Thyroid gland (tissue), 4 donors: ENCODE results near the gene PLXNB3. TPM values are rescaled to one million over a fixed set of nuclear protein-coding genes. Genes with fewer than 3 reads are reported as not detected.

Experiments
- DNase-seq, 2 donors: peaks; one replicate each; pipeline ENCODE4 v3.0.0-alpha.2; 2019
- H3K27ac ChIP-seq, 3 donors: fragments of 200-600 bp; sonication (generic); 1 replicate in 2 of 3; 2 replicates in 1 of 3; pipeline ENCODE4 v1.5.1; 2016 to 2019; ENCODE audit warnings: mild to moderate bottlenecking in 1 of 3, moderate library complexity in 1 of 3
- H3K27me3 ChIP-seq: fragments of 200-600 bp; sonication (generic); one replicate; pipeline ENCODE4 v1.5.1; 2019
- H3K36me3 ChIP-seq, 2 donors: fragments of 200-600 bp; sonication (generic); one replicate each; pipeline ENCODE4 v1.5.1; 2016 to 2019
- H3K4me1 ChIP-seq, 2 donors: fragments of 200-600 bp; sonication (generic); one replicate each; pipeline ENCODE4 v1.5.1; 2017 to 2019
- H3K4me3 ChIP-seq, 3 donors: fragments of 200-600 bp; sonication (generic); replicated peaks in 1 of 3; 1 replicate in 2 of 3; 2 replicates in 1 of 3; pipeline ENCODE4 v1.5.1; 2016; ENCODE audit warnings: mild to moderate bottlenecking in 1 of 3
- H3K9me3 ChIP-seq: fragments of 200-600 bp; sonication (generic); one replicate; pipeline ENCODE4 v1.5.1; 2017
- CTCF ChIP-seq, 6 experiments: fragments of 200-600 bp in 3 of 6; fragments of 450-650 bp in 3 of 6; sonication (generic) in 3 of 6; IDR thresholded peaks; one replicate each; pipeline ENCODE4 v1.5.1; 2016 to 2019; ENCODE audit warnings: antibody characterized with exemption in 6 of 6, mild to moderate bottlenecking in 2 of 6, inconsistent platforms in 1 of 6, moderate library complexity in 1 of 6
- POLR2A ChIP-seq, 2 donors: fragments of 450-650 bp; IDR thresholded peaks; one replicate each; pipeline ENCODE4 v1.6.1; 2017; ENCODE audit warnings: antibody characterized with exemption in 2 of 2, mild to moderate bottlenecking in 2 of 2, moderate library complexity in 1 of 2
- WGBS, 2 donors: methylation state at CpG; one replicate each; pipeline ENCODE4 v1.1.5; 2017; 5-methylcytosine and 5-hydroxymethylcytosine counted together
- intact Hi-C: fragments of 100-400 bp; cut with DNase I; formaldehyde crosslinking; loops from one replicate; pipeline ENCODE4 v1.15.1; 2023
- total RNA-seq, 4 donors: library from RNA; depleted of rRNA; stranded (reverse); fragments of >200 nt; gene quantifications; one replicate each; pipeline ENCODE4 v1.2.3, GENCODE V29; 2016

The PLXNB3 gene
- total RNA-seq, 4 donors from 2014 or later, result 0.67 to 2.0 (median 1.1) TPM

GRCh38 chrX:153779891-153780677, 16.0 kb downstream of the PLXNB3 start:
- TF ChIP-seq CTCF (IDR thresholded peaks at IDR 0.05) (no peak), POLR2A (IDR thresholded peaks at IDR 0.05) (no peak)
- WGBS, 2 donors, result 45 to 76% methylated on average over 2 to 13 of the region's 18 CpGs

GRCh38 chrX:153780678-153781427, 16.8 kb downstream of the PLXNB3 start, which contains the start of gene SRPK3:
TSS of gene SRPK3 (plus strand) at chrX:153781041. CDS start at chrX:153781087, 46 bp downstream.
- WGBS, 2 donors, result no CpG with 5 or more reads among the region's 52 CpGs
- Histone ChIP-seq H3K4me3 (no peak within 1 kb of the TSS), H3K9me3 (no peaks in the 10 kb centered on the region), H3K27me3 (no peaks in the 10 kb centered on the region), H3K36me3 (no peaks in the 10 kb centered on the region), H3K27ac (no peak within 1 kb of the TSS), H3K4me1 (no peaks in the 10 kb centered on the region)
- intact Hi-C loops, result no loop called here
- DNase-seq, result no peak
- TF ChIP-seq POLR2A (IDR thresholded peaks at IDR 0.05) (no peak), CTCF (IDR thresholded peaks at IDR 0.05) (no peak)

More at GRCh38 chrX:153779891-153780677, 16.0 kb downstream of the PLXNB3 start:
- intact Hi-C loops, result no loop called here
- no peak overlapping the region for H3K4me3 ChIP-seq
- no peaks in the 10 kb centered on the region for H3K36me3 ChIP-seq
- H3K27me3 ChIP-seq, result no peaks in the 10 kb centered on the region
- no peaks in the 10 kb centered on the region for H3K9me3 ChIP-seq
- no peaks in the 10 kb centered on the region for H3K4me1 ChIP-seq
- DNase-seq, result no peak
- H3K27ac ChIP-seq, result no peak overlapping the region

GRCh38 chrX:153781428-153782047, 17.5 kb downstream of the PLXNB3 start:
- H3K27me3 ChIP-seq, result no peaks in the 10 kb centered on the region
- TF ChIP-seq POLR2A (IDR thresholded peaks at IDR 0.05) (no peak), CTCF (IDR thresholded peaks at IDR 0.05) (no peak)
- no peaks in the 10 kb centered on the region for H3K9me3 ChIP-seq
- DNase-seq, result no peak
- no peak overlapping the region for H3K27ac ChIP-seq
- peaks cover 0 to 3% of the 10 kb centered on the region in 2 donors for H3K36me3 ChIP-seq
- no peak overlapping the region for H3K4me3 ChIP-seq
- intact Hi-C loops, result no loop called here
- WGBS, 2 donors, result 85% methylated on average over 9 of the region's 24 CpGs; no CpG with 5 or more reads in 1 of the 2 donors
- no peaks in the 10 kb centered on the region for H3K4me1 ChIP-seq

GRCh38 chrX:153782313-153782712, 18.3 kb downstream of the PLXNB3 start:
- no peaks in the 10 kb centered on the region for H3K4me1 ChIP-seq
- H3K27ac ChIP-seq, result no peak overlapping the region
- H3K4me3 ChIP-seq, result no peak overlapping the region
- no peak for DNase-seq
- H3K9me3 ChIP-seq, result no peaks in the 10 kb centered on the region
- WGBS, 2 donors, result 45% methylated on average over 4 of the region's 11 CpGs; no CpG with 5 or more reads in 1 of the 2 donors
- peaks cover 0 to 9% of the 10 kb centered on the region in 2 donors for H3K36me3 ChIP-seq
- intact Hi-C loops, result no loop called here
- no peak for TF ChIP-seq POLR2A (IDR thresholded peaks at IDR 0.05)
- no peaks in the 10 kb centered on the region for H3K27me3 ChIP-seq

- Histone ChIP-seq H3K9me3 (no peaks in the 10 kb centered on the region), H3K4me3 (no peak overlapping the region), H3K27me3 (no peaks in the 10 kb centered on the region), H3K4me1 (no peaks in the 10 kb centered on the region), H3K27ac (no peak overlapping the region), H3K36me3 (peaks cover 0 to 11% of the 10 kb centered on the region in 2 donors)
- no peak for DNase-seq
- no peak for TF ChIP-seq POLR2A (IDR thresholded peaks at IDR 0.05)
- no peak for TF ChIP-seq CTCF (IDR thresholded peaks at IDR 0.05)
- no CpG with 5 or more reads among the region's 14 CpGs for WGBS, 2 donors
- intact Hi-C loops, result no loop called here
These were observed 18.8 kb downstream of the PLXNB3 start for GRCh38 chrX:153782871-153783270.
